Activated naive CD4-positive, alpha-beta T cell treated with anti-CD3 and anti-CD28 coated beads, Interleukin-2, amount 50 U/mL, for 72 hours (primary cell): Measurements from ENCODE around the gene TECPR2. TPM values are rescaled to one million over a fixed set of nuclear protein-coding genes. Genes with fewer than 3 reads are reported as not detected.
A peak's percentile ranks its signal among the peaks of the same experiment; 100 is the strongest.

ENCODE experiments used
- ATAC-seq, 2 donors: fragments of 150-1000 bp; cut with Tn5 transposase; 2 replicates each; pipeline ENCODE4 v1.10.0; 2021; ENCODE audit warnings: mild to moderate bottlenecking in 2 of 2, moderate library complexity in 2 of 2
- DNase-seq, 2 donors: peaks; one replicate each; pipeline ENCODE4 v3.0.0; 2021 to 2022; ENCODE audit warnings: low spot score in 2 of 2
- H3K27ac Mint-ChIP-seq, 2 donors: one replicate each; pipeline ENCODE4 v1.8.0; 2022; ENCODE audit warnings: mild to moderate bottlenecking in 2 of 2, mixed read lengths in 2 of 2
- H3K36me3 Mint-ChIP-seq, 2 donors: one replicate each; pipeline ENCODE4 v1.8.0; 2022; ENCODE audit warnings: mixed read lengths in 2 of 2
- H3K9me3 Mint-ChIP-seq, 2 donors: one replicate each; pipeline ENCODE4 v1.8.0; 2022; ENCODE audit warnings: mixed read lengths in 2 of 2
- total RNA-seq, 2 donors: library from RNA; stranded (reverse); gene quantifications; one replicate each; pipeline ENCODE4 v1.2.3, GENCODE V29; 2022

Gene TECPR2
- total RNA-seq, 2 donors from 2014 or later = 1.4 to 8.4 TPM

DNA sequence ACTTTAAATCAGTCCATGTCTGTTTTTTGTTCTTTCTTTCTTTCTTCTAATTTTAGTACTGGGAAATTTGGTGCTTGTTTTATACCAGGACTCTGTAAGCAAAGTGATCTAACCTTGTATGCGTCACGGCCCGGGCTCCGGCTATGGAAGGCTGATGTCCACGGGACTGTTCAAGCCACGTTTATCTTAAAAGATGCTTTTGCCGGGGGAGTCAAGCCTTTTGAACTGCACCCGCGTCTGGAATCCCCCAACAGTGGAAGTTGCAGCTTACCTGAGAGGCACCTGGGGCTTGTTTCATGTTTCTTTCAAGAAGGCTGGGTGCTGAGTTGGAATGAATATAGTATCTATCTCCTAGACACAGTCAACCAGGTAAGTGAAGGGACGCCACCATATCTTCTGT, 62.2 kb downstream of the TECPR2 start:
- DNase-seq = no peak
- H3K27ac Mint-ChIP-seq = peak overlapping the region in 1 of 2 donors; percentile 13

DNA sequence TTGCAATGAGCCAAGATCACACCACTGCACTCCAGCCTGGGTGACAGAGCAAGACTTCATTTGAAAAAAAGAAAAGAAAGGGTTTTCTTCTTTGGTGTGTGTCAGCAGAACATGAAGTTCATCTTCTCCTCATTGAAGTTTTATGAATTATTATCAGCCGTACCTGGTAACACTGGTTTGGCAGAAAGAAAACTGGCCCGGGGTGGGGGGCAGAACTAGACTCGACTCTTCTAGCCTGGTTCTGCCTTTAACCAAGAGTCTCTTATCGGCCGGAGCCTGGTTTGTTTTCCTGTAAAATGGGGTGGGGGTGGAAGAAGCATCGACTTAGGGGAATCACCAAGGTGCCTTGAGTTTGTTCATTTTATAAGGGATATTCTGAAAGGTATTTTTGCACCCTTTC, 64.1 kb downstream of the TECPR2 start:
- H3K9me3 Mint-ChIP-seq = no peaks in the 10 kb centered on the region
- H3K27ac Mint-ChIP-seq = no peak overlapping the region
- no peak for ATAC-seq

More for the DNA sequence above, 62.2 kb downstream of the TECPR2 start:
- ATAC-seq = no peak
- no peaks in the 10 kb centered on the region for H3K36me3 Mint-ChIP-seq
- H3K9me3 Mint-ChIP-seq = no peaks in the 10 kb centered on the region

DNA sequence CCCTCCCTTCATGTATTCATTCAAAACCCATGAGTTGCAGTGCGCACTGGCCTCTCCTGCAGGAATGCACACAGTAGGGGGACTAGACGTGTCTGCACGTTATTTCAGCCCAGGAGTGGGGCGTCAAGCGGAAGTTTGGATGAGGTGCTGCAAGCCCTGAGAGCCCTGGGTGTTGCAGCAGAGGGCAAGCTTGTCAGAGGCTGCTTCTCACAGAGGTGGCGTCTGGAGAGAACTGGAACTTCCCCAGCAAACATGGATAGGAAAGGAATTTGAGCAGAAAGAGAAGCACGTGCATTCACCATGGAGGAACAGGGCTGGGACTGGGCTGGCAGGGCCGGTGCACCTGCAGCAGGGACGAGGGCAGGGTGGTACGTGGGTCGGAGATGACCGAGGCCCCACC, 64.9 kb downstream of the TECPR2 start:
- DNase-seq = no peak
- Mint-ChIP-seq H3K27ac (no peak overlapping the region), H3K36me3 (no peaks in the 10 kb centered on the region), H3K9me3 (no peaks in the 10 kb centered on the region)
- ATAC-seq = no peak

More for the DNA sequence above, 64.1 kb downstream of the TECPR2 start:
- no peaks in the 10 kb centered on the region for H3K36me3 Mint-ChIP-seq
- no peak for DNase-seq

- no peak for ATAC-seq
- Mint-ChIP-seq H3K36me3 (no peaks in the 10 kb centered on the region), H3K9me3 (no peaks in the 10 kb centered on the region), H3K27ac (no peak overlapping the region)
- no peak for DNase-seq
These were observed 67.6 kb downstream of the TECPR2 start for GRCh38 chr14:102430212-102430908.

DNA sequence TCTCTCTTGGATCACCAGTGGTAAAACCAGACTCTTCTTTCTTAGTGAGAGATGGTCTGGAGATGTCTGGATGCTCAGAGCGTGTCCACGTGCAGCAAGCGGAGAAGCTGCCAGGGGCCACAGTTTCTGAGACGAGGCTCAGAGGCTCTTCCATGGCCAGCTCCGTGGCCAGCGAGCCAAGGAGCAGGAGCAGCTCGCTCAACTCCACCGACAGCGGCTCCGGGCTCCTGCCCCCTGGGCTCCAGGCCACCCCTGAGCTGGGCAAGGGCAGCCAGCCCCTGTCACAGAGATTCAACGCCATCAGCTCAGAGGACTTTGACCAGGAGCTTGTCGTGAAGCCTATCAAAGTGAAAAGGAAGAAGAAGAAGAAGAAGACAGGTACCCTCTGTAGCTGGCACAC, 69.0 kb downstream of the TECPR2 start:
- Mint-ChIP-seq H3K27ac (no peak overlapping the region), H3K36me3 (no peaks in the 10 kb centered on the region), H3K9me3 (no peaks in the 10 kb centered on the region)
- DNase-seq (no peak), ATAC-seq (no peak)

GRCh38 chr14:102434647-102435175, 72.0 kb downstream of the TECPR2 start:
- Mint-ChIP-seq H3K27ac (no peak overlapping the region), H3K36me3 (no peaks in the 10 kb centered on the region), H3K9me3 (no peaks in the 10 kb centered on the region)
- no peak for DNase-seq
- no peak for ATAC-seq

DNA sequence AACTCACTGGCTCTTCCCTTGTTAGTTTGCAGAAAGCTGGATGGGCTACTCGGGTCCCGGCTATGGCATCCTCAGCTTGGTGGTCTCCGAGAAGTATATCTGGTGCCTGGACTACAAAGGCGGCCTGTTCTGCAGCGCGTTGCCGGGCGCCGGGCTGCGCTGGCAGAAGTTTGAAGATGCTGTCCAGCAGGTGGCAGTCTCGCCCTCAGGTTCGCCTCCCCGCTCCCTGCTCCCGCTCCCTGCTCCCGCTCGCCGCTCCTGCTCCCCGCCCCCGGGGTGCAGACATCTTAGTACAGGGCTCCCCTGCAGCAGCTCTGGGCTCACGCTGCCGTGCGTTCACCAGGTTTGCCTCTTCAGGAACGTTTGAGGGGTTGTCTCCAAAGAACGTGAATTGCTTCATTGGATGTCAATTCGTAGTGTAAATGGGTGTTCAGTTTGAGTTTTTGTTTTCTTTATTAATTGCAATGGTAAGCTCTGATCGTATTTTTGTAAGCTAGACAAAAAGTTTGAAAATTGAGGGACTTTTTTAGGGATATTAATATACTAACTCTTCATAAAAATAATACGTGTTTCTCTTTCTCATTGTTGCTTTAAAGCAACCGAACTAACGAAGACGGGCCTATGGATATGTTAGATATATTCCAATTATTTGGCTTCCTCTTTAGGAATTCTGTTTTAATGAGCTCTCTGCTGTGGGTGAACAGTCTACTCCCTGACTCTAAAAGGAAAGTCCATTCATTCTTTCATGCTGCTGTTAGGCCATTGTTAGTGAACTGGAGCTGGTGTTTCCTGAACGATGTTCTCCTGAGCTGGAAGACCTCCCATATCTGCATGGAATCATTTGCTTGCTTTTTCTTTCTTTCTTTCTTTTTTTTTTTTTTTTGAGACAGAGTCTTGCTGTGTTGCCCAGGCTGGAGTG, 75.5 kb downstream of the TECPR2 start:
- Mint-ChIP-seq H3K36me3 (no peaks in the 10 kb centered on the region), H3K9me3 (no peaks in the 10 kb centered on the region), H3K27ac (no peak overlapping the region)
- peak; percentile 72 to 74 for DNase-seq
- ATAC-seq = peak; percentile 92 to 98

- Mint-ChIP-seq H3K36me3 (no peaks in the 10 kb centered on the region), H3K27ac (no peak overlapping the region), H3K9me3 (no peaks in the 10 kb centered on the region)
- ATAC-seq (no peak), DNase-seq (no peak)
These were observed 76.8 kb downstream of the TECPR2 start for GRCh38 chr14:102439556-102439955.

DNA sequence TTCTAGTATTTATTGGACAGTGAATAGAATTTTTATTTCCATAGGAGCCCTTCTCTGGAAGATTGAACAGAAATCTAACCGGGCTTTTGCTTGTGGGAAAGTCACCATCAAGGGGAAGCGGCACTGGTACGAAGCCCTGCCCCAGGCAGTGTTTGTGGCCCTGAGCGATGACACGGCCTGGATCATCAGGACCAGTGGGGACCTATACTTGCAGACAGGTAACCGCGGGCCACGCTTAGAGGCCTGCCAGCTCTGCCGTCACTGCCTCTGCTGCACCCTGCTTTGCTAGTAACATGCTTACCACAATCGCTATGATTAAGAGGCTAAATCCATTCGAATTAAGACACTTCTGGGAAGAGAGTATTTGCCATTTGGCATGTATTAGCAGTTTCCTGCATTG, 77.7 kb downstream of the TECPR2 start:
- DNase-seq (no peak), ATAC-seq (no peak)
- Mint-ChIP-seq H3K27ac (no peak overlapping the region), H3K36me3 (no peaks in the 10 kb centered on the region), H3K9me3 (no peaks in the 10 kb centered on the region)

DNA sequence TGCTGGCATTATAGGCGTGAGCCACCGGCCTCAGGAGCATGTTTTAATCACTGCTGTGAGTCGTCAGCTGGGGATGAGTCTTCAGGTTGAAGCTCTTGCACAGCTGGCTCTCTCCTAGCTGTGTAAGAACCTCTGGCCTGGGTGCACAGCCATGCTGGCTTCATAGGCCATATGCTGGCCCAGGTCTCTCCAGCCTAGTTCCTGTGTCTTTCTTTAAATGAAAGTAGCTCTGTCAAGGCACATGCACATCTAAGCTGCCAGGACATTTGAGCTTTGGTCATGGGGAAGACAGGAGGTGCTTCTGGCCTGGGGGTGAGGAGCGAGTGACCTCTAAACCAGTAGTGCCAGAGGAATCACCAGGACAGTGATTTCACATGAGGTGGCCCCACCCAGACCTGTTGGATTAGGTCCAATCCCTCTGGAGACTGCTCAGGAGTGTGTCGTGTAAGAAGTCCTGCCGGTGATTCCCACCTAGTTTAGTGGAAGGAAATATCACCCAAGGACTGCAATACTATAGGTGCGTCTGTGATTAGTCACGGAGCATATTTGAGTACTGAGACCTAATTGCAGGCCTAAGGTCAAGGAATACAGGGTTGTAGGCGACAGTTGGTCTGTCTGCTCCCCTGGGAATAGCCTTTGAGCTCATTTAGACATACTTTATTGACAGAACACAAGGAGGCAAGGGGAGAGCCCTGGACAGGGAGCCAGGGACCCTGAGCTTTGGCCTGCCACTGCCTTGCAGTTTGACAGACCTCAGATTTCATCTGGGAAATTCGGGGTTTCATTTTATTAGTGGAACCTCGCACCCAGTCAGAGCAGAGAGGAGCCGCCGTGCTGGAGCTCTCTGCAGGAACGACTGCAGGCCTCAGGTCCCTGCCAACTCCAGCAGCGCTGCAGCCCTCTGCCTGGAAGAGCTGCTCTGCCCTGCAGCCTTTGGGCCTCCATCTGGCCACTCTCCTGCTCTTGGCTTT, 79.8 kb downstream of the TECPR2 start:
- DNase-seq = no peak
- Mint-ChIP-seq H3K27ac (no peak overlapping the region), H3K9me3 (no peaks in the 10 kb centered on the region), H3K36me3 (no peaks in the 10 kb centered on the region)
- no peak for ATAC-seq

DNA sequence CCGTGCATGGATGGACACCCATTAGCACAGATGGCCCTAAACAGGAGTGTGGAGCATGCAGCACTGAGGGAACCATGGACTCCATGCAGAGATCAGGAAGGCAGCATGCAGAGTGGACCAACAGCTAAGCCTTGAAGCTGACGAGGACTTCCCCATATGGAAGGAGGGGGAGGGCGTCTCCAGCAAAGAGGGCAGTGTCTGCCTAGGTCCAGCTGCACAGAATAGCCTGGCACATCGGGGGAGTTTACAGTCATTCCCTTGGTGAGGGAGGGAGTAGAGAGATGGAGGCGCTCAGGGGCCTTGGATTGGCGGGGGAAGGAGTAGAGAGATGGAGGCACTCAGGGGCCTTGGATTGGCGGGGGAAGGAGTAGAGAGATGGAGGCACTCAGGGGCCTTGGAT, 82.3 kb downstream of the TECPR2 start:
- no peaks in the 10 kb centered on the region for H3K9me3 Mint-ChIP-seq
- DNase-seq (no peak), ATAC-seq (no peak)
- H3K36me3 Mint-ChIP-seq = no peaks in the 10 kb centered on the region
- peak overlapping the region; percentile 11 to 73 for H3K27ac Mint-ChIP-seq

- ATAC-seq (no peak), DNase-seq (no peak)
- no peaks in the 10 kb centered on the region for H3K36me3 Mint-ChIP-seq
- H3K9me3 Mint-ChIP-seq = no peaks in the 10 kb centered on the region
- H3K27ac Mint-ChIP-seq = no peak overlapping the region
These were observed 82.9 kb downstream of the TECPR2 start for GRCh38 chr14:102445641-102446040.

GRCh38 chr14:102450206-102451063, 87.7 kb downstream of the TECPR2 start:
- H3K27ac Mint-ChIP-seq = no peak overlapping the region
- no peaks in the 10 kb centered on the region for H3K9me3 Mint-ChIP-seq
- peaks cover 0 to 4% of the 10 kb centered on the region in 2 donors for H3K36me3 Mint-ChIP-seq
- DNase-seq (no peak), ATAC-seq (no peak)

DNA sequence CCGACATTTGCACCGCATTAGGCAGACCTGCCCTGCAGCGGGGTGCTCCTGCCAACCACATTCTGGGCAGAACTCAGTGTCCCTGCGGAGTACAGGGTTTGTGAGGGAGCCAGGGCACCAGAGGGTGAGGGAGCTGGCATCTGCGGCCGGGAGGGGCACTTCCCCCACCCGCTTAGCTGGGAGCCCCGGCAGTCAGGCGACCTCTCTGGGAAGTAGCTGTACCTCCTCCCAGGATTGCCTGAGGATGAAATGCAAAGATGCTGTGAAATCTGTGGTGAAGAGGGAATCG, 88.3 kb downstream of the TECPR2 start:
- Mint-ChIP-seq H3K9me3 (no peaks in the 10 kb centered on the region), H3K36me3 (peaks cover 0 to 4% of the 10 kb centered on the region in 2 donors), H3K27ac (no peak overlapping the region)
- DNase-seq (no peak), ATAC-seq (no peak)

GRCh38 chr14:102452302-102452701, 89.6 kb downstream of the TECPR2 start:
- H3K9me3 Mint-ChIP-seq = no peaks in the 10 kb centered on the region
- no peak overlapping the region for H3K27ac Mint-ChIP-seq
- no peak for ATAC-seq
- peaks cover 0 to 4% of the 10 kb centered on the region in 2 donors for H3K36me3 Mint-ChIP-seq
- no peak for DNase-seq

- no peak for DNase-seq
- H3K27ac Mint-ChIP-seq = peak overlapping the region in 1 of 2 donors; percentile 72
- ATAC-seq = no peak
- H3K36me3 Mint-ChIP-seq = peaks cover 0 to 4% of the 10 kb centered on the region in 2 donors
- no peaks in the 10 kb centered on the region for H3K9me3 Mint-ChIP-seq
These were observed 92.0 kb downstream of the TECPR2 start for GRCh38 chr14:102454711-102455110.
